ENCODE measurements around the gene HACD2.

HACD2 gene

DNA sequence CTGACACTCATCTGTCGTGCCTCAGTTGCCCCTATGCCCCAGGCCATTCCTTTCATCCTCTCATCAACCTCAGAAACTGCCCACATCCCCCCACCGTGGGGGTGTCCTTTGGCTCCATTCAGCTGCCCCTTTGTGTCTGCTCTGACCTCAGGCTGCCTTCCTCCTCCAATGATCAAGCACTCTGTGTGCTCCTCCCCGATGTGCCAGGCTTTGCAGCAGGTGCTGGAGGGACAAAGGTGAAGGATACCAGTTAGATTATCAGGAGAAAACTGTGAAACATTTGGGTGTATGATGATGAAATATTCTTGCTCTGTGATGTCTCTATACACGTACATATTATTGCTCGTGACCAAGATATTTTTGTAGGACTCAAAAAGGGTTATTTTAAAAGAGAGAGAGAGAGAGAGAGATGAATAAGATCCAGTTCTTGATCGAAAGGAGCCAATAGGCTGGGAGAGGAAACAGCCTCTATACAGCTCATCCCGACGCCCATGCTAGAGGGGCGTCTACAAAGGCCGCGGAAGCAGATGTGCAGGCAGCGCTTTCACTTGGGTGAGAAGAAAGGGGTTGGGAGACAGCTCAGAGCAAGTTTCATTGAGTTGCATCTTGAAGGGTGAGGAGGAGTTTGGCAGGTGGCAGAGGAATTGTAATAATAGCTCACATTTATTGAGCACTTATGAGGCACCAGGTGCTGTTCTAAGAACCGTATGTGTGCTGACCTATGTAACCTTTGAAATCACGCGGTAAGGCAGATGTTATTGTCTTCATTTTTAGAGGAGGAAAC is 107.7 kb downstream of the HACD2 start:
- DNase-seq, result no peak

DNA sequence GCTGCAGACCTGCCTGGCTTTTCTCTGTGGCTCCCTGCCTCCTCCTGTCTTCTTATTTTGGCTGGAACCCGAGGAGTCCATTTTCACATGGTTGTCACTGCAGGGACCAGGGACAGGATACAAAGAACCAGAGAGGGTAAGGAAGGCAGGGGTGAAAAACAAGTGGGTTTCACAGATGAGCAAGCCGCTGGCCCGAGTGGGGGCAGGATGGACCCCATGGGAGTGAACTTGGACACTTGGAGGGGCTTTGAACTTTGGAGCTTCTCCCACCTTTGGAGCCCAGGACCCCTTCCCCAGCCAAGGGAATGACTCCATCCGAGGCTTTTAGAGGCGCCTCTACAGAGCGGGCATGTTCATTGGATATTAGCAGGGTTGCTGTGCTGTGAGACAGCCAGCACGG is 109.1 kb downstream of the HACD2 start:
- DNase-seq, result no peak

- DNase-seq, result no peak
Observed at GRCh38 chr3:123471106-123471505, 113.7 kb downstream of the HACD2 start.

- DNase-seq, result no peak
Observed at GRCh38 chr3:123469323-123469995, 115.4 kb downstream of the HACD2 start.

GRCh38 chr3:123467046-123467445 is 117.8 kb downstream of the HACD2 start:
- no peak for DNase-seq

- no peak for DNase-seq
Observed at GRCh38 chr3:123464211-123464610, 120.6 kb downstream of the HACD2 start.

GRCh38 chr3:123459862-123460261 is 125.0 kb downstream of the HACD2 start:
- no peak for DNase-seq

DNA sequence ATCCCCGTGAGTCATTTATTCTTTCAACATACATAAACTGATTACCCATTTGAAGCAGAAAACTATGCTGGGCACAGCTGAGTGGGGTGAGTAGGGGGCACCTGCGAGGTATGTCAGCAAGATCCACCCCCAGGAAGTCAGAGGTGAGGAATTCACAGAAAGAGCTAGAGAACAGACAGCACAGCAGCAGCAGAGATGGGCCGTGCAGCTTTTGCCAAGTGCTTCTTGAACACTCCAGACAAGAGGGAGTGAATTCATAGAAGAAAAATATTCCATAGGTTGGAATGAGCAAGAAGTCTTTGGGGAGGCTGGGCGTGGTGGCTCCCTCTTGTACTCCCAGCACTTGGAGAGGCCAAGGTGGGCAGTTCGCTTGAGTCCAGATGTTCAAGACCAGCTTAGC is 126.6 kb downstream of the HACD2 start:
- no peak for DNase-seq

- DNase-seq, result no peak
Observed at GRCh38 chr3:123457841-123458240, 127.0 kb downstream of the HACD2 start.

GRCh38 chr3:123453675-123454074 is 131.2 kb downstream of the HACD2 start:
- no peak for DNase-seq

- no peak for DNase-seq
Observed at GRCh38 chr3:123451186-123451585, 133.7 kb downstream of the HACD2 start.

DNA sequence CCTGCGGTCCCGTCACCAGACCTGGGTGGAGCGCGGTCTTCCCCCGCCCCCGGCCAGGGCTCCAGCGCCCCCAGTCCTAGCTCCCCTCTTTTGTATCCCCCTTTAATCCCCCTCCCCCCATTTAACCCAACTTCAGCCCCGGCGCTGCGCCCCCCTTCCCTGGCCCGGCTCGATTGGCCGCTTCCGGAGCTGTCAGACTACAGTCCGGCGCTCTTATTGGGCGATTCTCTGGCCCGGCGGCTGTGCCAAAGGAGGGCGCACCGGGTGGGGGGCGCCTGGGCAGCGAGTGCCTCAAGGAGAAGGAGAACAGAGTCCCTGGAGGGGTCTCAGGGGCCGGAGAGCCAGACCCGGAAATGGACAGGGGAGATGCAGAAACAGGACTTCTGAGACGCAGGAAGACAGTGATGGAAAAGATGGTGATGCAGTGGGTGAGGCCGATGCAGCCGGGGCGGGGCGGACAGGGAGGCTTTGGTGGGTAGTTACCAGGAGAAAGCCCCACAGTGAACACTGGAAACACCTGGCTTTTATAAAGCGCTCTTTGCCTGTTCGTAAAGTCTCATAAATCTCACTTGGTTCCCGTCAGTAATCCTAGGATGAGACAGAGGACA is 134.8 kb downstream of the HACD2 start:
- DNase-seq, result no peak

DNA sequence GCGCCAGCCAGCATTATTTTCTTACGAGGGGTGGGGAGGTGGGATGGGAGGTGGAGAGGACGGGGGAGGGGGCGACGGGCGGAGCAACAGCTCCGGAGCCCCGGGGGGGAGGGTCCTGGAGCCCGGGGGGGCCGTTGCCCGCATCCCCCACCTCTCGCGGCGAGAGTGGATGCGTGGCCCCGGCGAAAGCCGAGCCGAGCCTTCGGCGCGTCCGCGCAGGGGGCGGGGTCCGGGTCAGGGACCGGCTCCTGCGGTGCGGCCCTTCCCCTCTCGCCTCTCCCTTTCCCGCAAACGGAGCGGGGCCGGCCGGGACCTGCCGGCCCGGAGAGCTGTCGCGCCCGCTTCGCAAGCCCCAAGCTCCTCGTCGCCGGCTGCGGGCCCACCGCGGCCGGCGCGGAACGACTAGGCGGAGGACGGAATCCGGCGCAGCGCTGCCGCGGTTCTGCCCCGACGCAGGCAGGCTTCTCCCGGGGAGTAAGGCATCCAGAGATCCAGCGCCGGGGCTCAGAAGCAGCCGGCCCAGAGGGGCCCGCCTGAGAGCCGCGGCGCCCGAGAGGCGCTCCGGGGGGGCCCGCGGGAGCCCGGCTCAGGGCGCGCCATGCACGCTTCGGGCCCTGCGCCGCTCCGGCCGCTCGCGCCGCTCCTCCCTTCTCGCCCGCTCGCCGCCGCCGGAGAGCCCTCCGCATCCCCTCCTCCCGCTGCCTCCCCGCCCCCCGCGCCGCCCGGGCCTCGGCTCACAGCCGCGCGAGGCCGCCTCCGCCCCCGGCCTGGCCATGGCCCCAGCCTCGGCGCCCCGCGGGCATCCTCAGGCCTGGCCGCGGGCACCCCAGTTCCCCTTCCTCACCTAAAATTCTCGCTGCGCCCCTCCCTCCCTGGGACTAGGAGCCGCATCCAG is 135.5 kb downstream of the HACD2 start:
- peak; percentile 21 for DNase-seq

DNA sequence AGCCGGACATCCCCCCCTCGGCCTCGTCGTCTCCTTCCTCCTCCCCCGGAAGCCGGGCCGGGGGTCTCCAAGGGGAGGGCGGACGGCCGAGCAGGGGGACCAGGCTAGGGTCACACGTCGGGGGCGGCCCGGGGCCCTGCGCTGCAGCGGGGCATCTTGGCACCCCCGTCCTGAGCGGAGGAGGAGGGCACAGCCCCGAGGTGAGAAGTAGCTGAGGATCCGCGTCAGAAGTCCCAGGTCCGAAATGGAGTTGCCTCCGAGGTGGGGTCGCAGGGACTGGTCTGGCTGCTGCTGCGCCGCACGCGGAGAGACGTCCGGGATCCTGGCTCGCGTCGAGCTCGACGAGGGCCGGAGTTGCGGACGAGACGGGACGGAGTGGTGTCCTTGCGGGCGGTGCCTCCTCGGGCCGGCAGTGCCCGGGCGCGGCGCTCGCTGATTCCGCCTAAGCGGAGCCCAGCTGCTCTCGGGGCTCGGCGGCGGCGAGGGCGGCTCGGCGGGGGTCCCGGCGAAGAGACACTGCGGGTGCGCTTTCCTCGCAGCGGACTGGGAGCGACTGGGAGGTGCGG is 136.2 kb downstream of the HACD2 start, which contains the start of gene ADCY5:
Gene ADCY5, minus strand, starts transcription at position 555 of the 566 bp plus-strand sequence. Its CDS starts 545 bp downstream, at position 10.
- DNase-seq, result peak; percentile 21

- peak; percentile 64 for DNase-seq
Observed at GRCh38 chr3:123447749-123448517, 136.9 kb downstream of the HACD2 start.

DNA sequence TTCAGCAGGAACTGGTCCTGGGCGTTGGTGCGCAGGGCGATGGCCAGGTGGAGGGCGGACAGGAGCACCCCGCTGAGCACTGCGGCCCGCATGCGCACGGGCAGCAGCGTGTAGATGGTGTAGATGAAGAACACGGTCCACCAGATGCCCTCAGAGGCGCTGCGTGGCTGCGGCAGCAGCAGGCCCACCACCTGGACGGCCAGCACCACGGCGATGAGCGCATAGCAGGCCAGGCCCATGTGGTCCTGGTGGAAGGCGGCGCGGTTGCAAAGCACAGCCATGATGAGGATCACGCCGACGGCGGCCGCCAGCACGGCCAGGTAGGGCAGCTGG is 137.5 kb downstream of the HACD2 start:
- no peak for DNase-seq

GRCh38 chr3:123446610-123447109 is 138.2 kb downstream of the HACD2 start:
- DNase-seq, result no peak

DNA sequence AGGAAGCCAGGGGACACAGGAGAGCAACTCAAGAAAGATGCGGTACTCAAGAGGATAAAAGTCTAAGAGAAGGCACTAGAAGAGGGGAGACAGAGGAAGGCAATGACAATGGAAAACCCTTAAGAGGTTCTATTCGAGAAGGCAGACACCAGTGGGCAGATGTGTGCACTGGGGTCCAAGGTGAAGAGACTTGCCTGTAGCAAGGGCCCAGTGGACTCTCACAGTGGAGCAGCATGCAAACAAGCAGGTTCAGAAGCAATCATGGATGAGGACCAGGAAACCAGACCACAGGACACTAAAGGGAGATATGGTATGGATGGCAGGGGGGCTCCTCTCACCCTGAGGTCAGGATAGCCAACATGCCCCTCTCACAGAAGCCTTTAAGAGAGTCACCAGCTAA is 138.6 kb downstream of the HACD2 start:
- DNase-seq, result no peak

GRCh38 chr3:123445702-123446101 is 139.2 kb downstream of the HACD2 start:
- DNase-seq, result no peak

GRCh38 chr3:123444744-123445143 is 140.1 kb downstream of the HACD2 start:
- no peak for DNase-seq

GRCh38 chr3:123444023-123444422 is 140.8 kb downstream of the HACD2 start:
- DNase-seq, result no peak

GRCh38 chr3:123442908-123443307 is 141.9 kb downstream of the HACD2 start:
- no peak for DNase-seq

Measured in suppressor macrophage treated with lipopolysaccharide for 4 hours (primary cell).